ENCODE results near the gene SLC25A45.
"Not testable (repeated sequence)": the region's sequence is repeated elsewhere in the genome, so short reads cannot be mapped to it uniquely, and the experiment has no call there.

SLC25A45 gene

DNA sequence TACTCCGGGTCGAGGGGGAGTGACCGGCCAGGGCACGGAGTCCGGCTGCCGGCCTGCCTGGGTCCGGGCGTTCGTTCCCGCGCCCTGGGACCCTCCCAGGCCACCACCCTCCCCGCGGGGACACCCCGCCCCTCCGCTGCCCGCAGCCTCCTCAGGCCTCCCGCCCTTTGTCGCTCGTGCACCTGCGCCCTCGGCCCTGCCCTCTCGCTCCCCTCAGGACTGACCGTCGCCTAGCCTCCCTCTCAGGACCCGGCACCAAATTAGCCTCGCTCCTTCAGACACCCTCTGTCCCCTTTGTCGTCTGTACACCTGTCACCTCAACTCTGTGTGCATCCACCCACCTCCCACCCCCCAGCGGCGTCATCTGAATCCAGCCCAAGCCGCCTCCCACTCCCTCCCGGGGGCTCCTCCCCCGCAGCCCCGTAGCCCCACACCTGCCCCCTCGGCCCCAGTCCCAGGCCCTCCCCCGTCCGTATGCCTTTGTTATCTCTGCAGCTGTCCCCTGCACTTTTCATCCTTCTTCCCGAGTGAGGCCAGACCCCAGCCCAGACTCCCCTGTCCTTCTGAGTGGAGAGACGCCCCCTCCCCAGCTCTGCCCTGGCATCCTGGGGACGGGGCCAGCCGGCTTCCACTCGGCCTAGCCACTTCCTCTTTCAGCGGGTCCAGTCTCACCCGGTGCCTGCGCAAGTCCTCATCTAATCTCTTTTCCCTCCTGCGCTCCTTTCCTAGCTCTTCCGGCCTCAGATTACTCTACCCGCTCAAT is 27.3 kb downstream of the SLC25A45 start:
- DNase-seq = peak; percentile 61 to 66

- peak; percentile 95 for DNase-seq
Measured at GRCh38 chr11:65354265-65355012, 28.0 kb downstream of the SLC25A45 start, which contains the start of gene TIGD3. Gene TIGD3 (plus strand): TSS chr11:65354751. CDS start chr11:65355809, 1,058 bp downstream.

- DNase-seq = no peak
Measured at GRCh38 chr11:65353900-65354264, 28.6 kb downstream of the SLC25A45 start.

DNA sequence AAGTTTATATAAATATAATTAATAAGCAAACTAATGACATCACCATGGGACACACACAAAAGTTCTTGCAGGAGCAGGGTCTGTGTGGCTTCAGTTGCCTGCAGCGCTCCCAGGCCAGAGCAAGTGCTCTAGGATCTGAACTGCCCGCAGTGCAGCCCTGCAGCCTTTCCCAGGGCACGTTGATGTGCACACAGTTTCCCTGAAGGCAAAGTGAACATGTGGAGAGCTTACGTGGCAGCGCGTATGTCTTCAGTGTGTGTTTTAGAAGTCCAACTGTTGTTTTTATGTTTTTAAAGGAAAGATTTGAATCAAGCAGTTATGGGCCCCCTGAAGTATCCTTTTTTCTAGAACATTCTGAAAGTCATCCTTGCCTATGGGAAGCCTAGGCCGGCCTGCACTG is 29.1 kb downstream of the SLC25A45 start:
- DNase-seq = no peak

DNA sequence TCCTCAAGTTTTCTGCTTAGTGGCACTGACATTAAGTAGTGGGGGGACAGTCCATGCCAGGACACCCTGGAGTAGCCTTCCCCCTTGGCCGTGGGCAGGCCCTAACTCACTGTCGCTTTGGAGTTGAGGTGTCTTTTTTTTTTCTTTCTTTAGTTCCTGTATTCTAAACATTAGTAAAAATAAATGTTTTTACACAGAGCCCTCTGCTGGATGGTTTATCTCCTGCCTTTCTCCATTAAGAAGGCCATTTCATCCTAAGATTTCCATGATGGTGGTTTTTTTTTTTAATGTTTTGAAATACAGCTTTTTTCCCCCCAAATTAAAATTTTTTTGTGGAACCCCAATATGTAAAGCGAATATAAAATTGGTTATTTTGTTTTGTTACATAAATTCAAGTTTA is 29.7 kb downstream of the SLC25A45 start:
- DNase-seq = no peak

GRCh38 chr11:65351511-65351910 is 30.9 kb downstream of the SLC25A45 start:
- no peak for DNase-seq

- DNase-seq = no peak
Measured at GRCh38 chr11:65341856-65342255, 40.6 kb downstream of the SLC25A45 start.

DNA sequence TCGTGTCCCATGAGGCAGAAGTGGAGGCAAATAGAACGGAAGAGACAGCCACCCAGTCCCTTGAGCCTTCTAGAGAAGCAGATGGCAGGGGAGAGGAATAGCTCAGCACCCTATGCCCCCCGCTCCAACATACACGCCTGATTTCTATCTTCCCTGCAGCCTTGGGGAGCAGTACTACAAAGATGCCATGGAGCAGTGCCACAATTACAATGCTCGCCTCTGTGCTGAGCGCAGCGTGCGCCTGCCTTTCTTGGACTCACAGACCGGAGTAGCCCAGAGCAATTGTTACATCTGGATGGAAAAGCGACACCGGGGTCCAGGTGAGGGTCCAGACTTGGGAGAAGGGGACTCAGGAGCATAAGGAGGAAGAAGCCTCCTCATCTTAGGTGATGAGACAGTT is 42.2 kb downstream of the SLC25A45 start:
- DNase-seq = no peak

- DNase-seq = no peak
Measured at GRCh38 chr11:65338676-65339075, 43.8 kb downstream of the SLC25A45 start.

GRCh38 chr11:65334696-65335295 is 47.6 kb downstream of the SLC25A45 start:
- no peak for DNase-seq

DNA sequence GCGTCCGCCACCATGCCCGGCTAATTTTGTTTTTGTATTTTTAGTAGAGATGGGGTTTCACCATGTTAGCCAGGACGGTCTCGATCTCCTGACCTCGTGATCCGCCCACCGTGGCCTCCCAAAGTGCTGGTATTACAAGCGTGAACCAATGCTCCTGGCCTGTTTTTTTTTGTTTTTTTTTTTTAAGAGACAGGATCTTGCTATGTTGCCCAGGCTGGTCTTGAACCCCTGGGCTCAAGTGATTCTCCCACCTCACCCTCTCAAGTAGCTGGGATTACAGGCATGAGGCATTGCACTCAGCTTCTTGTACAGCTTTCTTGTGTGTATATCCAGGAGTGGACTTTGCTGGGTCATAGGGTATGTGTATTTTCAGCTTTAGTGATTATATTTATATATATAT is 49.9 kb downstream of the SLC25A45 start:
- DNase-seq = not testable (repeated sequence)

DNA sequence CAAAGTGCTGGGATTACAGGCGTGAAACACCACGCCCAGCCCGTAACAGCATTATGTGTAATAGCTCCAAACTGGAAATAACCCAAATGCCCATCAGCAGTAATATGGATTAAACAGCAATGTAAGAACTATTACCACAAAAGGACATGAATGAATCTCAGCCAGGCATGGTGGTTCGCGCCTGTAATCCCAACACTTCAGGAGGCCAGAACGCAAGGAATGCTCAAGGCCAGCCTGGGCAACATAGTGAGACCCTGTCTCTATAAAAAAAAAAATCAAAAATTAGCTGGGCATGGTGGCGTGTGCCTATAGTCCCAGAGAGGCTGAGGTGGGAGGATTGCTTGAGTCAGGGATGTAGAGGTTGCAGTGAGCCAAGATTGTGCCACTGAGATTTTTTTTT is 51.9 kb downstream of the SLC25A45 start:
- no peak for DNase-seq

GRCh38 chr11:65329944-65330403 is 52.5 kb downstream of the SLC25A45 start:
- DNase-seq = peak; percentile 87 to 93

- no peak for DNase-seq
Measured at GRCh38 chr11:65329478-65329877, 53.0 kb downstream of the SLC25A45 start.

GRCh38 chr11:65327021-65327420 is 55.4 kb downstream of the SLC25A45 start:
- DNase-seq = no peak

GRCh38 chr11:65325435-65325834 is 57.0 kb downstream of the SLC25A45 start:
- DNase-seq = no peak

Data from NCI-H2081 (cell line).